ENCODE results near the gene JMJD4.
"Not testable (repeated sequence)": the region's sequence is repeated elsewhere in the genome, so short reads cannot be mapped to it uniquely, and the experiment has no call there.

Gene JMJD4

GRCh38 chr1:227709451-227709850 is 25.7 kb downstream of the JMJD4 start:
- no peaks in the 10 kb centered on the region for H3K4me1 ChIP-seq (ENCODE audit: low read depth, poor library complexity, severe bottlenecking)
- no peak overlapping the region for H3K4me2 ChIP-seq
- no peak overlapping the region for H3K27ac ChIP-seq
- no peak for TF ChIP-seq CTCF (conservative IDR thresholded peaks at IDR 0.05; ENCODE audit: low read depth, low read length)
- no peaks in the 10 kb centered on the region for H3K27me3 ChIP-seq (ENCODE audit: insufficient read depth, low read depth)
- no peaks in the 10 kb centered on the region for H3K36me3 ChIP-seq (ENCODE audit: insufficient read depth)
- H3K79me2 ChIP-seq (ENCODE audit: insufficient read depth, low read depth), result no peaks in the 10 kb centered on the region
- no peak overlapping the region for H3K9ac ChIP-seq
- no peak overlapping the region for H2AFZ ChIP-seq (ENCODE audit: low read depth)
- H3K4me3 ChIP-seq (IDR thresholded peaks at IDR 0.05; ENCODE audit: insufficient read depth, low read depth, low read length), result no peak overlapping the region
- no peaks in the 10 kb centered on the region for H4K20me1 ChIP-seq (ENCODE audit: insufficient read depth)

- H3K27me3 ChIP-seq (ENCODE audit: insufficient read depth, low read depth), result no peaks in the 10 kb centered on the region
- H2AFZ ChIP-seq (ENCODE audit: low read depth), result no peak overlapping the region
- H3K4me3 ChIP-seq (IDR thresholded peaks at IDR 0.05; ENCODE audit: insufficient read depth, low read depth, low read length), result no peak overlapping the region
- no peaks in the 10 kb centered on the region for H3K36me3 ChIP-seq (ENCODE audit: insufficient read depth)
- no peak overlapping the region for H3K27ac ChIP-seq
- TF ChIP-seq CTCF (conservative IDR thresholded peaks at IDR 0.05; ENCODE audit: low read depth, low read length), result no peak
- H3K79me2 ChIP-seq (ENCODE audit: insufficient read depth, low read depth), result no peaks in the 10 kb centered on the region
- H3K4me1 ChIP-seq (ENCODE audit: low read depth, poor library complexity, severe bottlenecking), result no peaks in the 10 kb centered on the region
- H3K4me2 ChIP-seq, result no peak overlapping the region
- H3K9ac ChIP-seq, result no peak overlapping the region
- no peaks in the 10 kb centered on the region for H4K20me1 ChIP-seq (ENCODE audit: insufficient read depth)
These were observed 27.3 kb downstream of the JMJD4 start for GRCh38 chr1:227707846-227708245.

DNA sequence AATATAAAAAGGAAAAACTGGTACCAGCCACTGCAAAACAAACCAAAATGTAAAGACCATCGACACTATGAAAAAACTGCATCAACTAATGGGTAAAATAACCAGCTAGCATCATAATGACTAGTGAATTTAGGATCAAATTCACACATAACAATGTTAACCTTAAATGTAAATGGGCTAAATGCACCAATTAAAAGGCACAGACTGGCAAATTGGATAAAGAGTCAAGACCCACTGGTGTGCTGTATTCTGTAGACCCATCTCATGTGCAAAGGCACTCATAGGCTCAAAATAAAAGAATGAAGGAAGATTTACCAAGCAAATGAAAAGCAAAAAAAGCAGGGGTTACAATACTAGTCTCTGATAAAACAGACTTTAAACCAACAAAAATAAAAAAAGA is 33.5 kb downstream of the JMJD4 start:
- not testable (repeated sequence) for H2AFZ ChIP-seq (ENCODE audit: low read depth); H3K4me1 ChIP-seq (ENCODE audit: low read depth, poor library complexity, severe bottlenecking); H3K36me3 ChIP-seq (ENCODE audit: insufficient read depth); H3K4me2 ChIP-seq; H3K79me2 ChIP-seq (ENCODE audit: insufficient read depth, low read depth); H3K27ac ChIP-seq; H4K20me1 ChIP-seq (ENCODE audit: insufficient read depth); H3K4me3 ChIP-seq (IDR thresholded peaks at IDR 0.05; ENCODE audit: insufficient read depth, low read depth, low read length); H3K9ac ChIP-seq; H3K27me3 ChIP-seq (ENCODE audit: insufficient read depth, low read depth)

DNA sequence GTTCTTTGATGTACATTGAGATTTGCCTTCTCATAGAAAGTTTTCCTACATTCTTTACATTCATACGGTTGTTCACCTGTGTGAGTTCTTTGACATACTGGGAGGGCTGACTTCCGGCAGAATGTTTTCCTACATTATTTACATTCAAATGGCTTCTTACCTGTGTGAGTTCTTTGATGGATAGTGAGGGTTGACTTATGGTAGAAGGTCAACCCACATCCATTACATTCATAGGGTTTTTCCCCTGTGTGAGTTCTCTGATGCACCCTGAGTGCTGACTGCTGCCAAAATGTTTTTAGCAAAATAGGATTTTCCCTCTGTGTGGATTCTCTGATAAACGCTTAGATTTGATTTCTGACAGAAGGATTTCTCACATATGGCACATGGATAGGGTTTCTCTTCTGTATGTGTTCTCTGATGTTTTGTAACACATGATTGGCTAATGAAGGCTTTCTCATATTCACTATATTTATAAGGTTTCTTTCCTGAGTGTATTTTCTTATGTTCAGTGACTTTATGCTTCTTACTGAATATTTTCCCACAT is 37.7 kb downstream of the JMJD4 start:
- no peak overlapping the region for H2AFZ ChIP-seq (ENCODE audit: low read depth)
- TF ChIP-seq CTCF (conservative IDR thresholded peaks at IDR 0.05; ENCODE audit: low read depth, low read length), result no peak
- H3K4me2 ChIP-seq, result no peak overlapping the region
- H3K9ac ChIP-seq, result no peak overlapping the region
- H3K27me3 ChIP-seq (ENCODE audit: insufficient read depth, low read depth), result no peaks in the 10 kb centered on the region
- no peaks in the 10 kb centered on the region for H3K4me1 ChIP-seq (ENCODE audit: low read depth, poor library complexity, severe bottlenecking)
- no peaks in the 10 kb centered on the region for H3K79me2 ChIP-seq (ENCODE audit: insufficient read depth, low read depth)
- H3K36me3 ChIP-seq (ENCODE audit: insufficient read depth), result no peaks in the 10 kb centered on the region
- no peak overlapping the region for H3K27ac ChIP-seq
- H3K4me3 ChIP-seq (IDR thresholded peaks at IDR 0.05; ENCODE audit: insufficient read depth, low read depth, low read length), result no peak overlapping the region
- no peaks in the 10 kb centered on the region for H4K20me1 ChIP-seq (ENCODE audit: insufficient read depth)

DNA sequence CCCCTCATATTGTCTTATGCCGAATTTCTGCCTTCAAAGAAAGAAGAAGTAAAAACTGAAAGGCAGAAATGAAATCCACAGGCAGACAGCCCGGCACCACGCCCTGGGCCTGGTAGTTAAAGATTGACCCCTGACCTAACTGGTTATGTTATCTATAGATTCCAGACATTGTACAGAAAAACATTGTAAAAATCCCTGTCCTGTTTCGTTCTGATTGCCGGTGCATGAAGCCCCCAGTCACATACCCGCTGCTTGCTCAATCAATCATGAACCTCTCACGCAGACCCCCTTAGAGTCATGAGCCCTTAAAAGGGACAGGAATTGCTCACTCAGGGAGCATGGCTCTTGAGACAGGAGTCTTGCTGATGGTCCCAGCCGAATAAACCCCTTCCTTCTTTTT is 49.3 kb downstream of the JMJD4 start:
- no peaks in the 10 kb centered on the region for H3K4me1 ChIP-seq (ENCODE audit: low read depth, poor library complexity, severe bottlenecking)
- no peaks in the 10 kb centered on the region for H4K20me1 ChIP-seq (ENCODE audit: insufficient read depth)
- no peak for TF ChIP-seq CTCF (conservative IDR thresholded peaks at IDR 0.05; ENCODE audit: low read depth, low read length)
- no peak overlapping the region for H3K27ac ChIP-seq
- H3K4me3 ChIP-seq (IDR thresholded peaks at IDR 0.05; ENCODE audit: insufficient read depth, low read depth, low read length), result no peak overlapping the region
- no peak overlapping the region for H2AFZ ChIP-seq (ENCODE audit: low read depth)
- no peak overlapping the region for H3K4me2 ChIP-seq
- no peaks in the 10 kb centered on the region for H3K79me2 ChIP-seq (ENCODE audit: insufficient read depth, low read depth)
- H3K9ac ChIP-seq, result no peak overlapping the region
- H3K27me3 ChIP-seq (ENCODE audit: insufficient read depth, low read depth), result no peaks in the 10 kb centered on the region
- no peaks in the 10 kb centered on the region for H3K36me3 ChIP-seq (ENCODE audit: insufficient read depth)
